Mucosa of descending colon (tissue), 3 donors: Measurements from ENCODE around the gene TM9SF2. TPM values are rescaled to one million over a fixed set of nuclear protein-coding genes. Genes with fewer than 3 reads are reported as not detected.
A peak's percentile ranks its signal among the peaks of the same experiment; 100 is the strongest.
"Not testable (repeated sequence)": the region's sequence is repeated elsewhere in the genome, so short reads cannot be mapped to it uniquely, and the experiment has no call there.

ENCODE experiments used
- ATAC-seq: fragments of 200-7000 bp; cut with Tn5 transposase; one replicate; pipeline ENCODE4 v1.9.1; 2020; ENCODE audit warnings: mild to moderate bottlenecking, moderate library complexity
- DNase-seq, 3 donors: peaks; one replicate each; pipeline ENCODE4 v3.0.0-alpha.2; 2020
- H3K36me3 ChIP-seq: fragments of 200-600 bp; one replicate; pipeline ENCODE4 v1.8.0; 2021; ENCODE audit warnings: low read depth, mild to moderate bottlenecking
- H3K4me1 ChIP-seq: fragments of 200-600 bp; one replicate; pipeline ENCODE4 v1.8.0; 2021; ENCODE audit warnings: low read depth, mild to moderate bottlenecking
- H3K4me3 ChIP-seq: fragments of 200-600 bp; one replicate; pipeline ENCODE4 v1.8.0; 2021; ENCODE audit warnings: mild to moderate bottlenecking
- H3K9me3 ChIP-seq: fragments of 200-600 bp; one replicate; pipeline ENCODE4 v1.8.0; 2021; ENCODE audit warnings: mild to moderate bottlenecking
- intact Hi-C, 2 donors: fragments of 100-400 bp; cut with DNase I in 1 of 2; cut with micrococcal nuclease in 1 of 2; formaldehyde crosslinking; loops; one replicate each; pipeline versions ENCODE4 v1.11.0 to v1.11.1; 2022; cut with DNase I, micrococcal nuclease
- total RNA-seq, 3 donors: library from RNA; stranded (reverse); fragmentation: NEBNext Ultra II Directional in 2 of 3; extraction: Animal tissue kit (Norgen Biotek cat#: 25700) in 2 of 3; gene quantifications; one replicate each; pipeline versions ENCODE4 v1.2.1 to v1.2.4, GENCODE V29; 2021 to 2023
- TF ChIP-seq, protein P1 (sequence below): fragments of 200-600 bp; IDR thresholded peaks from one replicate; pipeline ENCODE4 v1.8.0; 2022; ENCODE audit warnings: antibody characterized with exemption, mild to moderate bottlenecking
- donor health status: DM: no; HTN: no; CAD: no; lungs with moderate emphysema.
- donor health status: DM: no; HTN: no; CAD: no.
- donor health status: DM: no; HTN: yes; CAD: no.

Gene TM9SF2
- total RNA-seq, 3 donors from 2014 or later, result 129 to 202 (median 200) TPM

DNA sequence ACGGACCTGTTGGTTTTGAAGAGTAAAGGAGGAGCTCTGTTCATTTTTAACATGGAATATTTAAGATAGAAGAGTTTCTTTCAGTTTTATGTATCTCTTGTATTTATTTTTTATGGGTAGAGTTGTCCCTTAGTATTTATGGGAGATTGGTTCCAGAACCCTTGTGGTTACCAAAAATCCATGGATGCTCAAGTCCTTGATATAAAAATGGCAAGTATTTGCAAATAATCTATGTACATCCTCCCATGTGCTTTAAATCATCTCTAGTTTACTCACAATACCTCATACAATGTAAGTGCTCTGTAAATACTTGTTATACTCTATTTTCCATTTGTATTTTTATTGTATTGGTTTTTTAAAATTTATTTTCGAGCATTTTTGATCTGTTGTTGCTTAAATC, 63.1 kb downstream of the TM9SF2 start:
- Histone ChIP-seq H3K4me1 (no peaks in the 10 kb centered on the region), H3K9me3 (no peaks in the 10 kb centered on the region), H3K4me3 (no peak overlapping the region), H3K36me3 (no peaks in the 10 kb centered on the region)
- DNase-seq (no peak), ATAC-seq (no peak)
- intact Hi-C loops, result no loop called here
- TF ChIP-seq, protein P1, sequence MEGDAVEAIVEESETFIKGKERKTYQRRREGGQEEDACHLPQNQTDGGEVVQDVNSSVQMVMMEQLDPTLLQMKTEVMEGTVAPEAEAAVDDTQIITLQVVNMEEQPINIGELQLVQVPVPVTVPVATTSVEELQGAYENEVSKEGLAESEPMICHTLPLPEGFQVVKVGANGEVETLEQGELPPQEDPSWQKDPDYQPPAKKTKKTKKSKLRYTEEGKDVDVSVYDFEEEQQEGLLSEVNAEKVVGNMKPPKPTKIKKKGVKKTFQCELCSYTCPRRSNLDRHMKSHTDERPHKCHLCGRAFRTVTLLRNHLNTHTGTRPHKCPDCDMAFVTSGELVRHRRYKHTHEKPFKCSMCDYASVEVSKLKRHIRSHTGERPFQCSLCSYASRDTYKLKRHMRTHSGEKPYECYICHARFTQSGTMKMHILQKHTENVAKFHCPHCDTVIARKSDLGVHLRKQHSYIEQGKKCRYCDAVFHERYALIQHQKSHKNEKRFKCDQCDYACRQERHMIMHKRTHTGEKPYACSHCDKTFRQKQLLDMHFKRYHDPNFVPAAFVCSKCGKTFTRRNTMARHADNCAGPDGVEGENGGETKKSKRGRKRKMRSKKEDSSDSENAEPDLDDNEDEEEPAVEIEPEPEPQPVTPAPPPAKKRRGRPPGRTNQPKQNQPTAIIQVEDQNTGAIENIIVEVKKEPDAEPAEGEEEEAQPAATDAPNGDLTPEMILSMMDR, result no peak

DNA sequence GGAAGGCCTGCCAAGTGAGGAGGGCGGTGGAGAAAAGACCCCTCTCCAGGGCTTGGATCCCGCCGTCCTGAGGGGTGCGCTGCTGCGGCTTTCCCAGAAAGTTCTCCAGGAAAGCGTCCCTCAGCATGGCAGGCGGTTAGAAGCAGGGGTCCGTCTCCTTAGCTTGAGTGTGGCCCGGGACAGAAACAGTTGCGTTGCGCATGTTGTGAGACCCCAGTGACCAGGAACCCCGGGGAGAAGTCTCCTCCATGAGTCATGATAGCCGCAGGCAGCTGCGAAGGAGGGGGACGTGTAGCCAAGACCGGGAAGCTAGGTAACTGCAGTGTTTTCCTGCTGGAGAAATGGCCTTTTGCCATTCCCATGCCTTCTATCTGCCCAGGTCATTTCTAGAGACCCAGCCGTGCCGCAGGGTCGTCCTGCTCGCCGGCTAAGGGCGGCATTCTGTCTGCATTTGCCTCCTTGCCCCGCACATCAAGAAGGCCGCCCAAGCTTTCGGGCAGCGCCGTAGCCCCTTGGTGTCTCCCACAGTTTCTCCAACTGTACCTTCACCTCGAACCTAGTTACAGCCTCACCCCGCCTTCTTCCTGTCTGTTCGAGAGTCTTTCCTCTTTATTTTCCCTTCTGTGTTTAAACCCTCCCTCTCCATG, 64.3 kb downstream of the TM9SF2 start:
- DNase-seq (no peak), ATAC-seq (peak; percentile 50)
- H3K4me1 ChIP-seq, result no peaks in the 10 kb centered on the region
- intact Hi-C loops, result no loop called here
- H3K4me3 ChIP-seq, result no peak overlapping the region
- no peaks in the 10 kb centered on the region for H3K9me3 ChIP-seq
- TF ChIP-seq, protein P1, result no peak
- no peaks in the 10 kb centered on the region for H3K36me3 ChIP-seq

DNA sequence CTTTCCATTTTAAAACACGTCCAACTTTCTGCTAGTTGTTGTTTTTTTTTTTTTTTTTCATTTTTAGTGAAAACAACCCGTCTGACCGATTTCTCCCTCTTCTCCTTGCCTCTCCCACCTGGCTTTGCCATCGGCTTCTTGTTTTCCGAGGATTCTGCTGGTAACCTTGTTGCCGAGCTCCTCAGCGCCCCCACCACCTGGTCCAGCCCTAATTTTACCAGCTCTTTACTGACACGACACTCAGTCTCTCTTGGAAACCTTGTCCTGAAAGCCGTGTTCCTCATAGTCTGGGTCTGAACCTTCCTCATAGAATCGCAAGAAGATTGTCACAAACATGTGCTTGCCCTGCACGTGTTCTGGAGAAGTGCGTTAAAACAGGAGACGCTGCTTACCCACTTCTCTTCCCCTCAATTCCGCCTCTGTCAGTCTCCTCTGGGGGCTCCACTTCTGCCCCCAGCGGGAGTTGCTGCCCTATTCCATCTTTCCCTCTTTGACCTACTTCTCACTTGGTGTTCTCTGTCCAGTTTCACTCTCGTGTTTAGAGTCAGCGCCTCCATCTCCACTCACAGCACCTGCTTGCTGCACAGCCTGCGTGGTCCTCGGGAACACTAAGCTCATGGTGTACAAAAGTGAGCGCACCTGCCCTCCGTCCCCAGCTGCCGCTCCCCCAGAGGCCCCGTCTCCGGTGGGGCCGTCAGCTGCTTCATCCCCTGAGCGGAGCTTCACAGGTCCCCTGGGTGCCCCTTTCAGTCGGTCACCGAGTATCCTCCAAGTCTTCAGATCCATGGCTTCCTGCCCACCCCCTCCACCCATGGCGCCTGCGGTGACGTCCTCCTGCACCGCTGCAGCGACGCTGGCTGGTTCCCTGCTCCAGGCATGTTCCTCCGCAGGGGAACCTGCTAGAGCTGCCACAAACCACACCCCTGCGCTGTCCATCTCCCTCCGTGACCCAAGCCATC, 65.1 kb downstream of the TM9SF2 start:
- peak; percentile 57 for ATAC-seq
- Histone ChIP-seq H3K36me3 (no peaks in the 10 kb centered on the region), H3K9me3 (no peaks in the 10 kb centered on the region), H3K4me3 (no peak overlapping the region), H3K4me1 (no peaks in the 10 kb centered on the region)
- TF ChIP-seq, protein P1, result no peak
- intact Hi-C loops, result no loop called here
- DNase-seq, result no peak

DNA sequence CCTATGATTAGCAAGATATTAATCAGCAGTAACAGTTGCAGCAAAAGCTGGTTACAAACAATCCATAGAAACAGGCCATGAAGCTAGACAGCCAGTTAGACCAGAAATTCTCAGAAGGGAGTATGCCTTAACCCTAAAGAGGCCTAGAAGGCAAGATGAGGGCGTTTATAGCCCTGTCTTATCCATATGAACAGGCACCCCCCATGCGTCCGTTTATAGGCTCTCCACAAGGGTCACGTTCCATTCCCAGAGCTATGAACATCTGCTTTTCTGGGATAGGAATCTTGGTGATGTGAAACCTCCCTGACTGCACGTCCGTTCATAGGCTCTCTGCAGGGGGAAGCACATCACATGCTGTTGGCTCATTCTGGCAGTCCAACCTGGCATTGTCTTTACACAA, 67.6 kb downstream of the TM9SF2 start:
- H3K4me3 ChIP-seq, ATAC-seq, intact Hi-C loops, H3K4me1 ChIP-seq, H3K9me3 ChIP-seq, H3K36me3 ChIP-seq, DNase-seq: not testable (repeated sequence)

DNA sequence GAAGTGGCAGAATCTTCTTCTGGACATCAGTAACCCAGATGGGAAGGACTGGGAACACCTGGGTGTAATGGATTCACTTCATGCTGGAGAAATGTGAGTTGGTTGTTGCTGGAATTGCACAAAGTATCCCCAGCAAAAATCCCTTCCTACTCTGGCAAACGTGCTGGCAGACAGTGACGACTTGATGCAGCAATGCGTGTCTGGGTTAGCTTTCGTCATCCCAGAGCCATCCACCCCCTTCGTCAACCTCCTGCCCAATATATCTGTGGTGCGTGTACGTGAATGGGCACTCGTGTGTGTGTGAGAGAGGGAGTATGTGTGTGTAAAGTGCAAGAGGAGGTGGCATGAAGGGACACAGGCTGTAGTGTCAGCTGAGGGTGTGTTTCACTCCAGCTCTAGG, 70.9 kb downstream of the TM9SF2 start:
- H3K4me3 ChIP-seq, result no peak overlapping the region
- no peak for ATAC-seq

More for the DNA sequence above, 70.9 kb downstream of the TM9SF2 start:
- no peaks in the 10 kb centered on the region for H3K9me3 ChIP-seq
- intact Hi-C loops, result no loop called here
- H3K4me1 ChIP-seq, result no peaks in the 10 kb centered on the region
- no peak for DNase-seq
- TF ChIP-seq, protein P1, result no peak
- H3K36me3 ChIP-seq, result no peaks in the 10 kb centered on the region
